Activated effector memory CD4-positive, alpha-beta T cell treated with Interleukin-2 at 50 U/mL for 16 hours (primary cell): ENCODE measurements around the gene CBX8.

Source experiments
- DNase-seq: peaks from one replicate; pipeline ENCODE4 v3.0.0-alpha.2; 2020

CBX8 gene

DNA sequence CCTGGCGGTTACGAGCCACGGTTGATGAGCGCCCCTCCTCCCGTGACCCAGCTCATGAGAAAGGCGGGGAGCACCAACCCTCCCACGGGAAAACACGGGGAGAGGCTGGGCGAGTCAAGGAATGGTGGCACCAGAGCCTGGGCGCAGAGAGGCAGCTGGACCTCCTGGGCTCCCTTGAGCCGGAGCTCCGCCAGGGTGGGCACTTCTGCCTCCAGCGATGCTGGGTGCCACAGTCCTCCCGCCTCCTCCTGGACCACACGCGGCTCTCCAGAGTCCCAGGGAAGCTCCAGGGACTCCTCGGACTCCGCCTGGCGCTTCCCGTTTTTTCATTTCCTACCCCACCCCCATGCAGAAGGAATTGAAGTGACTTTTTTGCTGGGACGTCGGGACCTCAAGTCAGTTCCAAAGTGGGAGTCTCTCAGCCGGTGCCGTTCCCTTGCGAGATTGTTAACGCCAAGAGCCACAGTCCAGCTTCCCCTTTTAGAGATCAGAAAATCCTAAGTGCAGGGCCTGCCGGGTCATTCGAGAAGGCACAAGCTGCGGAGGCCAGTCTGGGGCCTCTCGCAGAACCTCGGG is 6.6 kb upstream of the CBX8 start:
- no peak for DNase-seq

DNA sequence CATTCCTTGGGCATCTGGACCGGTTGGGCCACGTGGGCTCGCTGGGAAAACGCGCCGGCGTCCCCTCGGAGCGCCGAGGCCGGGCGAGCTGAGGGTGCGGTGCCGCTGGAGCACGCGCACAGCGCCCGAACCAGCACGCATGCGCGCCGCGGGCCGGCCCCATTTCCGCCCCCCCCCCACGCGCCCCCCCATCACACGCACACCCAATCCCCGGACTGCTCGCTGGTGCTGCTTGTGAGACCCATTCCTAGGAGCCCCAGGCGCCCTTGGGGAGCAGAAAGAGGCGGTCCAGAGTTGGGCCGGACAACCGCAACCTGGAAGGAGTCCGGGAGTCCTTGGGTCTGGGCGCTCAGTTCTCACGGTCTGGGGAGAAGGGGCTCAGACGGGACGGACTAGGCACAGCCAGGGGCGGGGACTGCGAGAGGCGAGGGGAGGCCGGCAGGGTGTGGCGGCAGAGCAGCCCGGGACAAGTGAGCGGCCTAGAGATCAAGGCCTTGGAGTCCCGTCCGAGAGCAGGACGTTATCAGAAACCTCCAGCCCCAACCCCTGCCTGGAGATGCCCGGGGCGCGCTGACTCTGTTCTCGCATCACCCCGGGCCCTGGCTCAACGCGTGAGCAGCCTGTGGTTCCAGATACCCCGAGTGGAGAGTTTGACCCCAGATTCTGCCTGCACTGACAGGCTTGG is 6.0 kb upstream of the CBX8 start:
- no peak for DNase-seq

DNA sequence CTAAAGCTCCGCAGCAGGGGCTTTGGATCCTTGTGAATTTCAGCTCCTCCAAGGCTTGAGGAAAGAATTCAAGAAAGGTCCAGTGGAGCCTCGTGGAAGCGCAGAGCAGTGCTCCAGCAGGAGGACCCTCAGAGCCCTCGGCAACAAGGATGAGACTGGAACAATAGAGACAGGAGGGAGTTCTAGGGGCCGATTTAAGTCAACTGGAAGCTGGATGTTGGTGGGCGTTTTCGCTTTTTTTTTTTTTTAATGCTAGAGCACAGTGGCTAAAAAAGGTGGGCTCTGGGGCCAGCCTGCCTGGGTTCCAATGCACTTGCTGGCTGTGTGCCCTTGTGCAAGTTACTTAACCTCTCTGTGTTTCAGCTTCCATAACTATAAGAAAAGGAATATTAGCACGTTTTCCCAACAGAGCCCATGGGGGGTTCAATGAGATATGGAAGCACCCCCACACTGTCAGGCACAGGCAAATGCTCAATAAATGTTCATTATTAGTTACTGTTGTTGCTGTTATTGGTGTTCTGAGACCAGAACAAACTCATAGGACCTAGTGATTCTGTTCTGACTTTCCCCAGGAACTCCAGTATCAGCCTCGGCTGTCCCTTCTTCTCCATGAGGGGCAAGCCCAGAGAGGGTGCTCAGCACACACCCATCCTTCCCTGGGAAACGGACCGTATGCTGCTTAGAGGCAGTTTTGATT is 5.3 kb upstream of the CBX8 start:
- DNase-seq, result no peak

DNA sequence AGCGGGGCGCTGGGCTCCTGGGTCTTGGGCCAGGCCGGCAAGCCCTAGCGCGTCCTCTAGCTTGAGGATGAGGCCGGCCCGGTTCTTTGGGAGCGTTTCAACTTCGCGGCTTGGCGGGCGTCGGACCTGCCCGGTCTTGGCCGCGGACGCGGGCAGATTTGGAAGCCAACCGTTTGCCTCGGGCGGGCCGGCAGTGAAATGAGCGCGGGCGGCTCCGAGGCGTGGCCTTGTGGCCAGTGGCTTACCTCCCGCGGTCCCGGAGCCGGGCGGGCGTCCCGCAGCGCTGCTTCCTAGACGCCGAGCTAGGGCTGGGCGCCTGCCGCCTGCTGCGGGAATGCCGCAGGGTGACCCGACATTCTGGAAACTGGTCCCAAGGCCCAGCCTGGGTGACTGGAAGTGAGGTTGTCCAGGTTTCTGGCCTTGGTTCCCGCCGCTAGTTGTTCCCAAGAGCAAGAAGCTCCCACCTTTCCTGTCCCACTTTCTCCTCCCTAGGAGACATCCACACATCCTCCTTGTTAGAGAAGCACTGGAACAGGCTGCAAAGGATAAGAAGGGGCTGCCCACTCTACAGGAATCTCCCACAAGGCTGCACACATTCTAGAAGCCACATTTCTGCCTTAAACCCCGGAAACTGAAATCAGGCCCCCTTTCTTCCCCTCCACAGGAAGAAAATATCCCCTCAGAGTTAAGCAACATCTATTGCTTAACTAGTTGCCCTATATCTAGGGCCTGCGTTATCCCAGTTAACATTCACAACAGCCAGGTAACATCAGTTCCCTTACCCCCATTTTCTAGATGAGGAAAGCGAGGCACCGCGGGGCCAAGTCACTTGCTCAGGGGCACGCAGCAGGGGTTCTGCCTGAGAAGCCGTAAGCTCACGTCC is 4.5 kb upstream of the CBX8 start:
- DNase-seq, result no peak

DNA sequence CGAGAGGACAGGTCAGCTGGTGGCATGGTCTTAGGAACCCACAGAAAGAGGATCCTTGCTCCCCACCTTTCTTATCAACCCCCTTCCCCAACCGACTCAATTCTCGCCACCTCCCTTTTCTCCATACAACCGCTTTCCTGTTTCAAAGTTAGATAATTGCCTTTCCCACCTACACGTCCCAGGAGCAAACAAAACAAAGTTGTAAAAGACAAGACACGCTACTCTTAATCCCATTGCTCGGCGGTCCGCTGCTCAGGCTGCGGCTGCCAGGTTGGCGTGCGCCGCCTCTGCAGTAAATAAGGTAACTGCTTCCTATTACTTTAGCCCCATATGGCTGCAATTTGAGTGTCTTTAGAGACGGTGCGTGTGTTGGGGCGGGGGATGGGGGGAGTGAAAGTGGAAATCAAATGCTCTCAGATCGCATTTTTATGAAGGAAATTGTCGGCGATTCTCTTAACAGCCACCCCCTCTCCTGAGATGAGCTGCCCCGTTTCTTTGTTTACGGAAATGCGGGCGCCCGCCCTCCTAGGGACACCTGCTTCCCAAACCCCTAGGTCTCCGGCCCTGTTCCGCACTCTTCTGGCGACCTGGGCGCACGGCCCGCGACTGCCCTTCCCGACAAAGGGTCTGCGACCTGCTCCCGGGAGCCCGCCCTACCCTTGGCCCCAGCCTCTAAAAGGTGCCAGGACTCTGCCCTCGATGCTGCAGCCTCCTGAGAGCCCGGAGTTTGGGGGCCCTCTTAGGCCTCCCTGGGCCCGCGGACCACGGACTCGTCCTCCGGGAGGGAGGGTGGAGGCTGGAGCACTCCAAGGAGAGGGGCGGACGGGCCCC is 3.7 kb upstream of the CBX8 start:
- DNase-seq, result no peak

DNA sequence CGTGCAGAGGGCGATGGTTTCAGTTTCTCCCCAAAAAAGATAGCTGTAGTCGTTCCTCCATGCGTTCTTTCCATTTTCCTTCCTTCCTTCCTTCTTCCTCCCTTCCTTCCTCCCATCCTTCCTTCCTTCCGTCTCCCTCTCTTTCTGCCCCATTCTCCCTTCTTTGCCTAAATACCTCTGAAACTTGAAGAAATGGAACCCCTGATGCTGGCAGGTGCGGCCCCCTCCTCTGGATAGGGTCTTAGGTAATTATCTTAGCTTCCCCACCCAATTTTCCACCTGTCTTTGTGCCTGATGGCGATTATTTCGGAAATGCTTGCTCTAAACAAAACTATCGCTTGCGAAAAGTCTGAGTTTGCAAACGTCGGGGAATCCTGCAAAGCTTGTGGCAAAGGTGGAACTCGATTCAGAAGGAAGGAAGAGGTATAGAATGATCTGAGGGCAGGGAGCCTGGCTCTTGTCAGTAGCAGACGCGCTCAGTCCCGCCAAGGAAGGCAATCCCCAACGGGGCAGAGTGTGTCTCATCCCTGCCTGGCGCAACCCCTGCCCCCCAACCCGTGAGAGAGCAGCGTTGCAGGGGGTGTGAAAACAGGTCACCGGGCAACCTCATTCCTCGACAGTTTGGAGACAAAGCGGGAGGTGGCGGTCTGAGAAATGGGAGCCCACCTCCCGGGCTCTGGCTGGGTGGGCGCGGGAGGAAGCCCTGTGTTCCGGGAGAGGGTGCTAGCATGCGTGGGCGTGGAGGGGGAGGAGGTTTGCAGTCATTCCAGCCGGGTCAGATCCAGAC is 2.9 kb upstream of the CBX8 start:
- no peak for DNase-seq

DNA sequence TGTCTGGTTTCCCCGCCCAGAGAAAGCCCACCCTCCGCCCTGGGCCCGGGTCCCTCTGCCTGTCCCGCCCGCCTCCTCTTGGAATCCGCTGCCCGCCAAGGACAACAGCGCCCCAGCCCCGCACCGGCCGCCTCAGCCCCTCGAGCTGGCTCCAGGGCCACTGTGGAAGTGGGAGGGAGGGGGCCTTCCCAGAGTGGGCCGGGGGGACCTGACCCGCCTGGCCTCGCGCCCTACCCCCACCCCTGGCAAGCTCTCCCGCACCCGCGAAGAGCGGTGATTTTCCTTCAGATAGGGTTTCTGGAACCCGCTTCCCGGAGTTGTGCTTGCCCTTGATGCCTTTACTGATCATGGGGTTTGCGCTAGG is 2.3 kb upstream of the CBX8 start:
- DNase-seq, result no peak

DNA sequence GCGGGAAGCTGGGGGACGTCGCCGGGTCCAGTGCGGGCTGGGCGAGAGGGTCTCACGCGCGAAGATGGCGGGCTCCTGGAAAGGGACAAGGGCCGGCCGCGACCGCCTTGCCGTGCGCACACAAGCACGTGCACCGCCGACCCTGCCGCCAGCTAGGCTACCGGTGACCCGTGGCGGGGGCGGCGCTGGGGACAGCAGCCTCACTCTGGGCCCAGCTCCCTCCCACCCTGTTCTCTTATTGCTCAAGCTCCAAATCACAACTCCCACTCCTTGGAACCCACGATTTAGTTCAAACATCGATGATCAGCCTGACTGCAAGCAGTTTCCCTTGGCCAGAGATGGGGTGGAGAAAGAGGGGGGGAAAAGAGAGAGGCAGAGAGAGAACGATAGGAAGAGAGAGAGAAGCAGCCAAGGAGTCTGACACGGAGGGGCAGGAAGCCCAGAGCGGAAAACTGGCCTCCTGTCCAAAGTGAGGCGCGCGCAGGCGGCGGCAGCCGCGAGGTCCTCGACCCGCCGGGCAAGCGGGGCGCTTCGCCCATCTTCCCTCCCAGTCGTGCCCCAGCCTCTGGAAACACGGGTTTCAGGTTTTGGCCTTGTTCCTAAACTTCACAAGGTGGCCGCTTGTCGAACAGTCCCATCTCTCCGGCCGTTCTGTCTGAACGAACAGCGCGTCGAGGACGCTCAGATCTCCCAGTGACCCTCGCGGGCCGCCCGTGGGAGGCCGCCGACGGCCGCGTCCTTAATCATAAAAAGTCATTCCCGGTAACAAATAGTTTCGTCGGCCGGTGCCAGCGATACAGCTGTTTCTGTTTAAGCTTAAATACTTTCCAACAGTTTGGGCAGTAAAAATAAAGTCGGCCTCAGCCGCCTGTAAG is 1.7 kb upstream of the CBX8 start:
- no peak for DNase-seq

DNA sequence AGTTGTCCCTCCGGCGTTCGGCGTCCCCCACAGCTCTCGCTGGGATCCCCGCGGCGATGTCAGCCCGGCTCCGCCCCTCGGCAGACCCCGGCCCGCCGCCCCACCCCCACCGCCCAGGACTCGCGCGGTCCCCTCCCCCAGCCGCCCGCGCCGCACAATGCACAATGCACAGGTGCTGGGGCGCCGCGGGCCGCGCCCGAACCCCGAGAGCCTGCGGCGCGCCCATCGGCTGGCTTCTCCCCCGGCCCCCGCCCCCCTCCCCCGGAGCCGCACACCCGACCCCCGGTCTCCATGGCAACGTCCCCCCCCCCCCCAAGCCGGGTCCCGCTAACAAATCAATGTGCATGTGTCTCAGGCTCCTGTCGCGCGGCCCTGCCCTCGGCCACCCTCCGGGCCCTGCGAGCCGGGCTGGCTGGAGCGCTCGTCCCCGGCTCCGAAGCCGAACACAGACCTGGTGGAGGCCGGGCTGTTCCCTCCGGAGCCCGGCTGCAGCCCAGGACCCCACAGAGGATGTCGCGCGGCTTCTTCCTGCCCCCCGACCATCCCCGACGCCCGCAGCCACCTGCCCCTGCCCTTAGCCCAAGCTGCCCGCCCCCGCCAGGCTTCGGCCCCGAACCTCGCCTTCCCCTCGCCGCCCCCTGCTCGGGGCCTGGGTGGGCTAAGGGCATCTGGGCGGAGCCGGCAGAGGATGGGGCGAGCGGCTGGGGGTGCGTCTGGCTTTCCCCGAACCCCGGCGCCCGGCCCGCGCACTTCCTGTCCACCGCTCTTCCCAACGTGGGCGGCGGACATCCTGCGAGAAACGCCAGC is 818 bp upstream of the CBX8 start:
- DNase-seq, result no peak

DNA sequence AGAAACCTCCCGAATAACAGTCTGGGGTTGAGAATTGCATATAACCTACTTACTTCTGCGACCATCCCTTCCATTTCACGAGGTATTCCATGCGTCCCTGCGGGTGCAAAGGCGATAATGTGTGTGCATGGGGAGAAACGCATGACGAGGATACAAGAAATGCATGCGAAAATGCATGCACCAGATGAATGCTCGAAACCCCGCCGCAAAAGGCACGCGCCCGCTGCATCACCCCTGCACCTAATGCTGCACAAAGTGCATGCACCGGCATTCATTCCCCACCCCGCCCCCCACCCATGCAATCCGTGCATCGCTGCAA is 474 bp downstream of the CBX8 start:
- no peak for DNase-seq

DNA sequence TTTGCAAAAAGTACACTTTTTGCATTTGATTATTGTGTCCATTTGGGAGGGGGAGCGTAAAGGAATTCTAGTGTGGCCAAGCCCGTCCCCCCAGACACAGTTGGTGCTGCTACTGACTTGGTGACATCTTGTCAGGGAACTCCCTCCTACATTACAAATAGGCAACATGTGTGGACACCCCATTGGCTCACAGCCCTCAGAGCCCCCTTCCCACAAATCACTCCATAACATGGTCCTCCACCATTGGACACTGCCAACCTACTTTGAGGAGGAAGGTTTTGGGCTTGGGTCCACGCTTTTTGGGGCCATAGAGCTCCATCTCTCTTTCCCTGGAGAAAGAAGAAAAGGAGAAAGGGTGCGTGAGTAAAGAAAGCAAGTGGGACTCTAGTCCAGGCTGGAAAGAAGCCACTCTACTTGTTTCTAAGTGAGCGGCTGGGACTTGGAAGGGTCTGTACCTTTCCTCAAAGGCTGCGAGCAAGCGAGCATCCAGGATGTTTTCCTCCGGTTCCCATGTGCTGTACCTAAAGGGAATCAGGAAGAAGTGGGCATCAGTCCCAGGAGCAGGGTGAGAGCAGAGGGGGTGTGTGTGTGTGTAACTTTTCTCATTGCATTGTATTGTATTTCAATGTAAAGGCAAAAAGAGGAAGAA is 958 bp downstream of the CBX8 start:
- DNase-seq, result no peak

DNA sequence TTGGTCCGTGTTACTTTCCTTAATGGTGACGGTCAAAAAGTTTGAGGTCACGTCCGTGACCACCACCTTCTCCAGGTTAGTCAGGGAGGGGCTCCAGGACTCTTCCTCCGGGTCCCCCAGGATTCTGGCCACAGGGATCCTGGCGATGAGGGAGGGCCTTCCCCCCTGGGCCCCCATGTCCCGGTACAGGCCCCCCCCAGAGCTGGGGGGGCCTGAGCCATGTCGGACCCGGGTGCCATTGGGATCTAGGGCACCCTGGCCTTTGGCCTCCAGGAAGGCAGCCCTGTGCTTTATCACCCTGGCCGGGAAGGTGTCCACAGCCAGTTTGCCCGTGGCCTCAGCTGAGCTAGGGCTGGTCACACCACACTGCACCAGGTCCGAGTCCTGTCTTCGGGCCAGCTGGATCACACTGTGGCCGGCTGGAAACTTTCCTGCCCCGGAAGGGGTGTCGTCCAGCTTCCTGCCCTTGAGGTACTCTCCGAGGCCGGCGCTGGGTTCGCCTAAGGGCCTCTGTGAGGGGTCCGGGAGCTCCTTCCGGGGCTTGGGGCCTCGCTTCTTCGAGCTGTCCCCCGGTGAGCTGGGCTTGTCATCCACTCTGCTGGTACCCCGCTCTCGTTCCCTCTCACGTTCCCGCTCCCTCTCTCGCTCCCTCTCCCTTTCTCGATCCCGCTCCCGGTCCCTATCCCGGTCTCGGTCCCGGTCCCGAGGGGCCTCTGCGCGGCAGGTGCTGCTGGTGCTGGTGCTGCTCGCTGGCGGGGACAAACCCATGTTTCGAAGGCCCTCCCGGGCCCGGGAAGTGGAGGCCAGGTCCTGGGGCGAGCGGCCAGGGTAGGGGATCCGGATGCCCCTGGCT is 2.0 kb downstream of the CBX8 start:
- no peak for DNase-seq

DNA sequence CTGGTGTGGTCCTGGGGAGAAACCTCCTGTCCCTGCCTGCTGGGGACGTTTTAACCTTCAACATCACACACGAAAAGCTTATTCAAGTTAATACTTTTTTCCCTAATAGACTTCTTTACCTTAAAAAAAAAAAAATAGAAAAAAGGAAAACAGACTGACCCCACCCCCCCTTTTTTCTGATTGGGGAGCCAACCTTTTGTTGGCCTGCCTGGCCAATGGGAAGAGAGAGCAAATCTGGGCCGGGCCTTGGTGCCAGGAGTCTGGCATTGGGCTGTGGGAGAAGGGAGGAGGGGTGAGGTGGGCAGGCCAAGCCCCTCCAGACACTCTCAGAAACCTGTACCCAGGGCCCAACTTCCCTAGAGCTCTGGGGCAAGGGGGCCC is 3.0 kb downstream of the CBX8 start:
- no peak for DNase-seq

DNA sequence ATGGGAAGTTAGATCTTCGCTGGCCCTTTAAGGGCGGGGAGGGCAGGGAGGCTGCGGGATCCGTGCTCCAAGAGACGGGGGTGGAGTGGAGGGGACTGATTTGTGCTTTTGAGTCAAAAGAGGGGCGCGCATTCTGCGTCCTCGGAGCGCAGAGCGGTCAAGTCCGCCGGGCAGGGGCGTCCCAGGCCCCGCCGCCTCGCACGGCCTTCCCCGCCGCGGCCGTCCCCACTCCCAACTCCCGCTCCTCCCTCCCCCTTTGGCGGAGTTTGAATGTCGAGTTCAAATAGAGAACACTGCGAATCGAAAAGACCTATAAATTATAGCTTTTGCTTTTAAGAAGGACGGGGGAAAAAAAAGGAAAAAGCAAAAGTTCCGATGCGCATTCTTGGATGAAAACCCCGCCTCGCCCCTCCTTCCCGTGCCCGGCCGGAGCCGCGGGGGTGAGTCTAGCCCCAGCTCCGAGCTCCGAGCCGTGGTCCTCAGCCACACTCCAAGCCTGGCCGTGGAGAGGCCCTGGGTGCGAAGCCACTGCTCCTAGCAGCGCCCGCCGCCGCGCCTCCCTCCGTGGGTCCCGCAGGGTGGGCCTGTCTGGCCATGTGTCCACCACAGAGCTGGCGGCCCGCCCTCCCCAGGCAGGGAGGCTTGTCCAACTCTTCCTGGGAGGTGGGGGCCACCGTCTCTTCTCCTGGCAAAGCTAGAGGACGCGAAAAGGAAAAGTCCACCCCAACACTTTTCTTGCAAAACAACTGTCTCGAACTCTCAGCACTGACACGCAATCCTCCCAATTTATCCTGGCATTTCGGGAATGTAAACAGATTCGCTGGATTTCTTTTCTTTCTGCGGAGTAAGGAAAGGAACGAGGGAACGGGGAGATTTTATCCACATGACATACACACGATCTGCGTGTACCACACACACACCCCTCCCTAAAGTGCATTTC is 3.6 kb downstream of the CBX8 start:
- DNase-seq, result no peak

DNA sequence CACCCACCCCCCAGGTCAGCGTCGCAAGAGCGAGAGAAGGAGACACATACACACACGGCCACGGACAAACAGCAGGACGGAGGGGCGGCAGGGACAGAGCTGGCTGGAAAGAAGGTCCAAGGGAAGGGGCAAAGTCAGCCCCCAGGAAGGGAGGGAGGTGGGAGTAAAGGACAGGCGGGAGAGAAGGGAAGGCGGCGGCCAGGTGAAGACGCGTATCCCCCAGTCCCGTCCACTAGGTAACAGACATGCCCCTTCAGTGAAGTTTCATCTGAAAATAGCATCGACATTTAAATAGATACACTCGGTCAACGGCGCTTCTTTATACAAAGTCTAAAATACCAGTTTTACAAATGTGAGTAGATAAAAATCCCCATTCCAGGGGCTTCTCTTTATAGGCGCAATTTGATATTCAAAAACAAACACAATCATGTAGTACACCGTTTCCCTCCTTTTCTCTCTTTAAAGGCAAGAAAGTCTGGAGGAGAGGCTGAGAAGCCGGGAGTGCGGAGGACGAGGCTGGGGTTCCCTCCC is 4.5 kb downstream of the CBX8 start:
- no peak for DNase-seq

DNA sequence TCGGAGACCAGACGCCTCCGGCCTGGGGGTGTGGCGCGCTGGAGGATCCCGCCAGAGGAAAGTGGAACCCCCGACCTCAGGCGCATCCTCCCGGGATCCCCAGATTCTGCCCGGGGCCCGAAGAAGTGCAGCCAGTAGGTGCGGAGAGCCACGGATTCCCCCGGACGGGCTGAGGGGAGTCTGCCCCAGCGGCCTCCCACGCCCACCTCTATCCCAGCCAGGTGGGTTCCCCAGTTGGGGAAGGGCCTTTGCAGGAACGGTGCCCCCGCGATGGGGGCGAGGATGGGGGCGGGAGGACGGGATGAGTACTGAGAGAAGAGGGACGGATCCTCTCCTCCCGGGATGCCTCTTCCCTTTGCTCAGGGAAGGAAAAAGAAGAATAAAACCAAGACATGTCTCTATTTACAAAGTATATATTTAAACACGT is 5.1 kb downstream of the CBX8 start:
- no peak for DNase-seq
